Karpas-422 (cell line): ENCODE results near the gene PLA2G4B. TPM values are rescaled to one million over a fixed set of nuclear protein-coding genes. Genes with fewer than 3 reads are reported as not detected.

Experiments used
- DNase-seq: peaks from one replicate; pipeline ENCODE4 v3.0.0-alpha.2; 2015
- H2AFZ ChIP-seq: fragments of 200-600 bp; sonication (generic); 2 replicates; pipeline ENCODE4 v1.6.1; 2014; ENCODE audit warnings: antibody characterized with exemption, low read length, mixed read lengths
- H3K27ac ChIP-seq: fragments of 200-600 bp; sonication (generic); 2 replicates; pipeline ENCODE4 v1.5.1; 2014; ENCODE audit warnings: mild to moderate bottlenecking, low read length, moderate library complexity
- H3K27me3 ChIP-seq: fragments of 200-600 bp; sonication (generic); 2 replicates; pipeline ENCODE4 v1.6.1; 2014; ENCODE audit warnings: low read length, mixed read lengths
- H3K36me3 ChIP-seq: fragments of 200-600 bp; sonication (generic); 2 replicates; pipeline ENCODE4 v1.6.1; 2014; ENCODE audit warnings: low read length, mixed read lengths; ENCODE audit not compliant: insufficient read depth
- H3K4me1 ChIP-seq: fragments of 200-600 bp; sonication (generic); 2 replicates; pipeline ENCODE4 v1.6.1; 2014; ENCODE audit warnings: mild to moderate bottlenecking, low read length, mixed read lengths
- H3K4me2 ChIP-seq: fragments of 200-600 bp; sonication (generic); 2 replicates; pipeline ENCODE4 v1.6.1; 2014; ENCODE audit warnings: low read length, low read depth, mild to moderate bottlenecking; ENCODE audit not compliant: poor library complexity, severe bottlenecking
- H3K4me3 ChIP-seq: fragments of 200-600 bp; sonication (generic); 2 replicates; pipeline ENCODE4 v1.5.1; 2014; ENCODE audit warnings: mild to moderate bottlenecking, antibody characterized with exemption, low read length, mixed read lengths
- H3K79me2 ChIP-seq: fragments of 200-600 bp; sonication (generic); 2 replicates; pipeline ENCODE4 v1.6.1; 2014; ENCODE audit warnings: mild to moderate bottlenecking, low read length, mixed read lengths
- H3K9ac ChIP-seq: fragments of 200-600 bp; sonication (generic); 2 replicates; pipeline ENCODE4 v1.6.0; 2014; ENCODE audit warnings: low read length
- H3K9me2 ChIP-seq: fragments of 200-600 bp; sonication (generic), shearing (Covaris generic); replicated peaks from 2 replicates; pipeline ENCODE4 v1.6.0; 2014; ENCODE audit warnings: mild to moderate bottlenecking, low read length, moderate library complexity; ENCODE audit not compliant: insufficient read depth
- H3K9me3 ChIP-seq: fragments of 300-700, 200-600 bp; sonication (generic); 2 replicates; pipeline ENCODE4 v1.6.1; 2014; ENCODE audit warnings: low read length, mixed read lengths
- H4K20me1 ChIP-seq: fragments of 200-600 bp; sonication (generic); 2 replicates; pipeline ENCODE4 v1.6.1; 2014; ENCODE audit warnings: mild to moderate bottlenecking, antibody characterized with exemption, low read length, low read depth; ENCODE audit not compliant: insufficient read depth
- total RNA-seq: library from RNA; depleted of rRNA; stranded (reverse); fragments of >200 nt; shearing (Covaris generic); gene quantifications from 2 replicates; pipeline ENCODE4 v1.2.3, GENCODE V29; 2014; ENCODE audit warnings: low replicate concordance

PLA2G4B gene
- total RNA-seq, 1 experiment from 2014 or later: 2.2 TPM

DNA sequence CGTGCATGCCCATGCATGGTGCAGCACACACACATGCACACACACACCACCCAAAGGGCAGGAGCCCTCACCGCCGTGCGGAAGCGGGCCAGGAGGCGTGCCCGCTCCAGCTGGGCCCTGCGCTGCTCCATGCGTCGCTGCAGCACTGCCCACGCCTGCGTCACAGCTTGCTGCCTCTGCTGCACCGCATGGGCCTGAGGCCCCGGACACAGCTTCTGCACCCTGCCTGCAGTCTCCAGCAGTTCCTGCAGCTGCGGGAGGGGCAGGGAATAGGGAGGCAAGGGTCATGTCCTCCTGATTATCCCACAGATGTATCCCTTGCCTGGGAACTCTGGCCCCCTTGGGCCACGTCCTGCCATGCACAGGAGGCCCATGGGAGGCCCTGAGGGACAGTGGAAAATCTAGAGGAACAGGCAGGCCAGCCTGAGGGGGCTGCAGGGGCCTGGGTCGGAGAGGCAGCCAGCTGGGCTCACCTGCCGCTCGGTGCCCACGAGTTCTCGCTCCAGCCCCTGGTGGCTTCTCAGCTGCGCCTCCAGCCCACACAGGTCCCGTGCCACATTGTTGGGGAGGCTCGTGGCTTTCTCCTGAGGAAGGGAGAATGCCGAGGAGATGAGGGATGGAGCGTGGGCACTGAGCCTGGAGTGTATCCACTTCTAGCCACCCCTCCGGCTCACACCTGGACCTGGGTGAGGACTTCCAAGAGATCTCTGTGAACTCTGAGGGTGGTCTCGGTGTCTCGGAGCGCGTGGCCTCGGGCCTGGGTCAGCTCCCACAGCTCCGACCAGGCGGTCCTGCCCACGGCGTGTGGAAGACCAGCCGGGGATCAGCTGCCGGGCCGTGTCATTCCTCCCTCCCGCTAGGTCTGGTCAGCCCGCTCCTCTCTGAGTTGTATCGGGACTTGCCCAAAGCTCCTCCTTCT, 31.4 kb downstream of the PLA2G4B start:
- no peak overlapping the region for H2AFZ ChIP-seq
- no peaks in the 10 kb centered on the region for H3K27me3 ChIP-seq
- no peak overlapping the region for H3K9ac ChIP-seq
- H3K9me2 ChIP-seq: no peaks in the 10 kb centered on the region
- H4K20me1 ChIP-seq: 0 out of 2 replicates have a peak, but pooled peaks cover 3% of the 10 kb centered on the region
- no peak overlapping the region for H3K27ac ChIP-seq
- no peaks in the 10 kb centered on the region for H3K4me1 ChIP-seq
- no peak for DNase-seq
- no peaks in the 10 kb centered on the region for H3K9me3 ChIP-seq
- H3K4me2 ChIP-seq: no peak overlapping the region
- H3K36me3 ChIP-seq: no peaks in the 10 kb centered on the region
- H3K4me3 ChIP-seq: no peak overlapping the region
- H3K79me2 ChIP-seq: no peaks in the 10 kb centered on the region

GRCh38 chr15:41870689-41871081, 32.0 kb downstream of the PLA2G4B start:
- Histone ChIP-seq H3K4me2 (no peak overlapping the region), H3K4me1 (no peaks in the 10 kb centered on the region), H3K27me3 (no peaks in the 10 kb centered on the region), H3K4me3 (no peak overlapping the region), H3K9me3 (no peaks in the 10 kb centered on the region), H3K79me2 (no peaks in the 10 kb centered on the region), H3K9ac (no peak overlapping the region), H3K27ac (no peak overlapping the region), H2AFZ (no peak overlapping the region), H4K20me1 (0 out of 2 replicates have a peak, but pooled peaks cover 3% of the 10 kb centered on the region), H3K9me2 (no peaks in the 10 kb centered on the region), H3K36me3 (no peaks in the 10 kb centered on the region)
- DNase-seq: no peak

- Histone ChIP-seq H3K4me3 (no peak overlapping the region), H3K9ac (no peak overlapping the region)
- no peak for DNase-seq
These were observed 32.7 kb downstream of the PLA2G4B start for GRCh38 chr15:41871175-41871905.

GRCh38 chr15:41872166-41872747, 33.6 kb downstream of the PLA2G4B start:
- no peaks in the 10 kb centered on the region for H3K4me1 ChIP-seq

More at GRCh38 chr15:41871175-41871905, 32.7 kb downstream of the PLA2G4B start:
- H3K27me3 ChIP-seq: no peaks in the 10 kb centered on the region
- no peaks in the 10 kb centered on the region for H3K36me3 ChIP-seq
- H3K9me3 ChIP-seq: no peaks in the 10 kb centered on the region
- H3K79me2 ChIP-seq: no peaks in the 10 kb centered on the region
- H3K27ac ChIP-seq: no peak overlapping the region
- H3K4me2 ChIP-seq: no peak overlapping the region
- no peaks in the 10 kb centered on the region for H3K9me2 ChIP-seq
- H4K20me1 ChIP-seq: 0 out of 2 replicates have a peak, but pooled peaks cover 3% of the 10 kb centered on the region
- no peak overlapping the region for H2AFZ ChIP-seq
- H3K4me1 ChIP-seq: no peaks in the 10 kb centered on the region

GRCh38 chr15:41873711-41874110, 35.1 kb downstream of the PLA2G4B start:
- Histone ChIP-seq H3K27ac (no peak overlapping the region), H3K4me2 (no peak overlapping the region)

More at GRCh38 chr15:41872166-41872747, 33.6 kb downstream of the PLA2G4B start:
- no peak overlapping the region for H3K9ac ChIP-seq
- no peaks in the 10 kb centered on the region for H3K36me3 ChIP-seq
- H2AFZ ChIP-seq: no peak overlapping the region
- H4K20me1 ChIP-seq: 0 out of 2 replicates have a peak, but pooled peaks cover 3% of the 10 kb centered on the region
- H3K4me2 ChIP-seq: no peak overlapping the region
- no peaks in the 10 kb centered on the region for H3K79me2 ChIP-seq
- H3K9me3 ChIP-seq: no peaks in the 10 kb centered on the region
- no peaks in the 10 kb centered on the region for H3K27me3 ChIP-seq
- no peaks in the 10 kb centered on the region for H3K9me2 ChIP-seq
- DNase-seq: no peak
- H3K27ac ChIP-seq: no peak overlapping the region
- no peak overlapping the region for H3K4me3 ChIP-seq

GRCh38 chr15:41874736-41875135, 36.1 kb downstream of the PLA2G4B start:
- H4K20me1 ChIP-seq: 0 out of 2 replicates have a peak, but pooled peaks cover 3% of the 10 kb centered on the region
- no peaks in the 10 kb centered on the region for H3K9me3 ChIP-seq
- H3K27ac ChIP-seq: no peak overlapping the region
- H3K9ac ChIP-seq: no peak overlapping the region
- no peaks in the 10 kb centered on the region for H3K4me1 ChIP-seq
- no peaks in the 10 kb centered on the region for H3K79me2 ChIP-seq
- no peaks in the 10 kb centered on the region for H3K9me2 ChIP-seq
- H3K36me3 ChIP-seq: no peaks in the 10 kb centered on the region
- no peaks in the 10 kb centered on the region for H3K27me3 ChIP-seq
- no peak for DNase-seq
- H2AFZ ChIP-seq: no peak overlapping the region
- no peak overlapping the region for H3K4me3 ChIP-seq
- H3K4me2 ChIP-seq: no peak overlapping the region

More at GRCh38 chr15:41873711-41874110, 35.1 kb downstream of the PLA2G4B start:
- H4K20me1 ChIP-seq: 0 out of 2 replicates have a peak, but pooled peaks cover 3% of the 10 kb centered on the region
- no peak overlapping the region for H2AFZ ChIP-seq
- no peaks in the 10 kb centered on the region for H3K4me1 ChIP-seq
- no peak for DNase-seq
- H3K9me3 ChIP-seq: no peaks in the 10 kb centered on the region
- no peaks in the 10 kb centered on the region for H3K79me2 ChIP-seq
- no peaks in the 10 kb centered on the region for H3K9me2 ChIP-seq
- H3K4me3 ChIP-seq: no peak overlapping the region
- H3K9ac ChIP-seq: no peak overlapping the region
- no peaks in the 10 kb centered on the region for H3K36me3 ChIP-seq
- H3K27me3 ChIP-seq: no peaks in the 10 kb centered on the region

GRCh38 chr15:41876007-41876406, 37.4 kb downstream of the PLA2G4B start:
- no peaks in the 10 kb centered on the region for H3K4me1 ChIP-seq
- H3K27me3 ChIP-seq: no peaks in the 10 kb centered on the region
- H3K36me3 ChIP-seq: no peaks in the 10 kb centered on the region
- no peak overlapping the region for H2AFZ ChIP-seq
- H3K9me2 ChIP-seq: no peaks in the 10 kb centered on the region
- H3K9me3 ChIP-seq: no peaks in the 10 kb centered on the region
- H3K27ac ChIP-seq: no peak overlapping the region
- no peak overlapping the region for H3K9ac ChIP-seq
- no peak overlapping the region for H3K4me3 ChIP-seq
- DNase-seq: no peak
- no peaks in the 10 kb centered on the region for H3K79me2 ChIP-seq
- 0 out of 2 replicates have a peak, but pooled peaks cover 3% of the 10 kb centered on the region for H4K20me1 ChIP-seq
- no peak overlapping the region for H3K4me2 ChIP-seq

DNA sequence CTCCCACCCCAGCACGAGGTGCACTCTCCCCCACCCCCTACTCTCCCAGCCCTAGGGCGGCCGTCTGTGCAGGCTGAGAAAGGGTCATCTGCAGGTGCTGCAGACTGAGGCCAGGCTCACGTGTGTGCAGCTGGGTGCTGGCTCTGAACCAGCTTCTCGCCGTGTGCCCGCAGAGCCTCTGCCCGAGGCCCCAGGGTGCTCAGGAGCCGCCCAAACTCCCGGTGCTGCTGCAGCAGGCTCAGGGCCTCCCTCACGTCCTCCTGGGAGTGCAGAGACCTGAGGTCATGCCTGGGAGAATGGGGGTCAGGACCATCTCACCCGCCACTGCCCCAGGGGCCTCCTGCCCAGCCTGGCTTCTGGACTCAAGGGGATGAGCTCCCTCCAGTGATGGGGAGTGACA, 38.0 kb downstream of the PLA2G4B start:
- Histone ChIP-seq H3K36me3 (no peaks in the 10 kb centered on the region), H3K4me1 (no peaks in the 10 kb centered on the region), H3K4me3 (no peak overlapping the region), H3K4me2 (no peak overlapping the region), H3K9me2 (no peaks in the 10 kb centered on the region), H3K27ac (no peak overlapping the region), H3K9me3 (no peaks in the 10 kb centered on the region), H3K9ac (no peak overlapping the region), H2AFZ (no peak overlapping the region), H3K79me2 (no peaks in the 10 kb centered on the region), H3K27me3 (no peaks in the 10 kb centered on the region), H4K20me1 (0 out of 2 replicates have a peak, but pooled peaks cover 3% of the 10 kb centered on the region)
- no peak for DNase-seq
